PC-9 (cell line): ENCODE data around the gene HBG2. TPM values are rescaled to one million over a fixed set of nuclear protein-coding genes. Genes with fewer than 3 reads are reported as not detected.

Experiments used
- BruUV-seq: library from RNA; stranded (reverse); fragments of 400-500 nt; replicated peaks from 2 replicates; lab custom pipeline; 2021; lab: Mats Ljungman, UMichigan
- CTCF ChIA-PET: fragments of 300-600 bp; sonication (Branson Sonifier 250); formaldehyde crosslinking; loops from one replicate; lab custom pipeline; 2022; ENCODE audit warnings: antibody characterized with exemption; lab: Charles Lee
- POLR2A ChIA-PET: fragments of 300-600 bp; sonication (Branson Sonifier 250); formaldehyde crosslinking; loops from one replicate; lab custom pipeline; 2022; ENCODE audit warnings: antibody characterized with exemption; ENCODE audit not compliant: unreplicated experiment; lab: Charles Lee
- DNase-seq, 2 experiments: peaks; one replicate each; pipeline versions ENCODE4 v3.0.0 to v3.0.0-alpha.2; 2015 to 2022; ENCODE audit warnings: mixed read lengths in 1 of 2
- H2AFZ ChIP-seq: fragments of 200-600 bp; sonication (generic); 2 replicates; pipeline ENCODE4 v1.8.1; 2017; ENCODE audit warnings: antibody characterized with exemption
- H3F3A ChIP-seq: fragments of 200-600 bp; sonication (generic); 2 replicates; pipeline ENCODE4 v1.8.1; 2017; ENCODE audit warnings: antibody characterized with exemption, mild to moderate bottlenecking, low read depth; ENCODE audit not compliant: insufficient read depth
- H3K27ac ChIP-seq: fragments of 200-600 bp; sonication (generic); 2 replicates; pipeline ENCODE4 v1.6.1; 2016; ENCODE audit warnings: mixed run types
- H3K27me3 ChIP-seq: fragments of 200-600 bp; sonication (generic); 2 replicates; pipeline ENCODE4 v1.6.1; 2016; ENCODE audit warnings: low read depth, mixed run types; ENCODE audit not compliant: insufficient read depth
- H3K36me3 ChIP-seq: fragments of 200-600 bp; sonication (generic); 2 replicates; pipeline ENCODE4 v1.6.1; 2016; ENCODE audit warnings: low read depth, mixed run types
- H3K4me1 ChIP-seq: fragments of 200-600 bp; sonication (generic); replicated peaks from 2 replicates; pipeline ENCODE4 v1.6.1; 2016; ENCODE audit warnings: mixed run types; ENCODE audit not compliant: insufficient read depth
- H3K4me2 ChIP-seq: fragments of 200-600 bp; sonication (generic); 2 replicates; pipeline ENCODE4 v1.6.1; 2017; ENCODE audit warnings: mixed run types
- H3K4me3 ChIP-seq: fragments of 200-600 bp; sonication (generic); 2 replicates; pipeline ENCODE4 v1.6.1; 2016; ENCODE audit warnings: mixed run types
- H3K79me2 ChIP-seq: fragments of 200-600 bp; sonication (generic); 2 replicates; pipeline ENCODE4 v1.6.1; 2017; ENCODE audit warnings: low read depth, mixed run types
- H3K9me2 ChIP-seq: fragments of 200-600 bp; sonication (generic); 2 replicates; pipeline ENCODE4 v1.8.1; 2017; ENCODE audit warnings: mild to moderate bottlenecking; ENCODE audit not compliant: insufficient read depth
- H3K9me3 ChIP-seq: fragments of 200-600 bp; sonication (generic); 2 replicates; pipeline ENCODE4 v1.8.1; 2016; ENCODE audit warnings: low read depth; ENCODE audit not compliant: insufficient read depth
- H4K20me1 ChIP-seq: fragments of 200-600 bp; sonication (generic); 2 replicates; pipeline ENCODE4 v1.8.1; 2017; ENCODE audit not compliant: insufficient read depth
- CTCF ChIP-seq: fragments of 200-600 bp; sonication (generic); conservative IDR thresholded peaks from 2 replicates; pipeline ENCODE4 v1.6.1; 2017; ENCODE audit warnings: mixed run types, antibody characterized with exemption, mild to moderate bottlenecking, moderate library complexity
- EZH2 ChIP-seq: fragments of 200-600 bp; sonication (generic); IDR thresholded peaks from 2 replicates; pipeline ENCODE4 v1.8.0; 2017; ENCODE audit warnings: antibody characterized with exemption, low read depth
- intact Hi-C: fragments of 100-400 bp; cut with micrococcal nuclease; formaldehyde crosslinking; loops from one replicate; pipeline ENCODE4 v1.10.0; 2022; ENCODE audit not compliant: unreplicated experiment
- total RNA-seq: library from RNA; stranded (reverse); gene quantifications from 2 replicates; pipeline ENCODE4 v1.2.3, GENCODE V29; 2021

HBG2 gene
- total RNA-seq, 1 experiment from 2014 or later, result not detected

GRCh38 chr11:5232821-5233220 is 21.8 kb downstream of the HBG2 start:
- no TSS peak for BruUV-seq
- no peak overlapping the region for H3K4me3 ChIP-seq
- H3K9me3 ChIP-seq, result no peaks in the 10 kb centered on the region
- H3K27ac ChIP-seq, result no peak overlapping the region
- TF ChIP-seq CTCF (no peak), EZH2 (no peak)
- CTCF ChIA-PET, result no interaction called here
- no peaks in the 10 kb centered on the region for H3K9me2 ChIP-seq
- no peak overlapping the region for H3K4me2 ChIP-seq
- H3K79me2 ChIP-seq, result no peaks in the 10 kb centered on the region
- no peak overlapping the region for H2AFZ ChIP-seq
- no peak for DNase-seq
- H3K4me1 ChIP-seq, result no peaks in the 10 kb centered on the region
- H3K36me3 ChIP-seq, result no peaks in the 10 kb centered on the region
- POLR2A ChIA-PET, result no interaction called here
- intact Hi-C loops, result no loop called here
- H3F3A ChIP-seq, result no peaks in the 10 kb centered on the region
- no peaks in the 10 kb centered on the region for H3K27me3 ChIP-seq
- H4K20me1 ChIP-seq, result no peaks in the 10 kb centered on the region

- TF ChIP-seq CTCF, result no peak
- TF ChIP-seq EZH2, result no peak
- no peak overlapping the region for H2AFZ ChIP-seq
- no peaks in the 10 kb centered on the region for H3K4me1 ChIP-seq
- no peaks in the 10 kb centered on the region for H3F3A ChIP-seq
- no peaks in the 10 kb centered on the region for H3K36me3 ChIP-seq
- intact Hi-C loops, result no loop called here
- H3K9me3 ChIP-seq, result no peaks in the 10 kb centered on the region
- H3K27ac ChIP-seq, result no peak overlapping the region
- ChIA-PET CTCF (no interaction called here), POLR2A (no interaction called here)
- no peaks in the 10 kb centered on the region for H3K9me2 ChIP-seq
- H3K79me2 ChIP-seq, result no peaks in the 10 kb centered on the region
- no peak overlapping the region for H3K4me2 ChIP-seq
- no TSS peak for BruUV-seq
- H3K27me3 ChIP-seq, result no peaks in the 10 kb centered on the region
- no peak for DNase-seq
- no peaks in the 10 kb centered on the region for H4K20me1 ChIP-seq
- H3K4me3 ChIP-seq, result no peak overlapping the region
Measured at GRCh38 chr11:5232176-5232575, 22.4 kb downstream of the HBG2 start.

GRCh38 chr11:5231111-5231510 is 23.5 kb downstream of the HBG2 start:
- POLR2A ChIA-PET, result no interaction called here
- BruUV-seq, result no TSS peak
- no peak overlapping the region for H3K4me2 ChIP-seq
- H3K27me3 ChIP-seq, result no peaks in the 10 kb centered on the region
- H3K79me2 ChIP-seq, result no peaks in the 10 kb centered on the region
- H3K9me2 ChIP-seq, result no peaks in the 10 kb centered on the region
- DNase-seq, result no peak
- no peaks in the 10 kb centered on the region for H3K36me3 ChIP-seq
- H3F3A ChIP-seq, result no peaks in the 10 kb centered on the region
- TF ChIP-seq EZH2, result no peak
- TF ChIP-seq CTCF, result no peak
- no peak overlapping the region for H2AFZ ChIP-seq
- no peak overlapping the region for H3K27ac ChIP-seq
- no peaks in the 10 kb centered on the region for H3K4me1 ChIP-seq
- CTCF ChIA-PET, result no interaction called here
- intact Hi-C loops, result no loop called here
- H4K20me1 ChIP-seq, result no peaks in the 10 kb centered on the region
- H3K9me3 ChIP-seq, result no peaks in the 10 kb centered on the region
- no peak overlapping the region for H3K4me3 ChIP-seq
